ENCODE data around the gene TMC4.

Gene TMC4

DNA sequence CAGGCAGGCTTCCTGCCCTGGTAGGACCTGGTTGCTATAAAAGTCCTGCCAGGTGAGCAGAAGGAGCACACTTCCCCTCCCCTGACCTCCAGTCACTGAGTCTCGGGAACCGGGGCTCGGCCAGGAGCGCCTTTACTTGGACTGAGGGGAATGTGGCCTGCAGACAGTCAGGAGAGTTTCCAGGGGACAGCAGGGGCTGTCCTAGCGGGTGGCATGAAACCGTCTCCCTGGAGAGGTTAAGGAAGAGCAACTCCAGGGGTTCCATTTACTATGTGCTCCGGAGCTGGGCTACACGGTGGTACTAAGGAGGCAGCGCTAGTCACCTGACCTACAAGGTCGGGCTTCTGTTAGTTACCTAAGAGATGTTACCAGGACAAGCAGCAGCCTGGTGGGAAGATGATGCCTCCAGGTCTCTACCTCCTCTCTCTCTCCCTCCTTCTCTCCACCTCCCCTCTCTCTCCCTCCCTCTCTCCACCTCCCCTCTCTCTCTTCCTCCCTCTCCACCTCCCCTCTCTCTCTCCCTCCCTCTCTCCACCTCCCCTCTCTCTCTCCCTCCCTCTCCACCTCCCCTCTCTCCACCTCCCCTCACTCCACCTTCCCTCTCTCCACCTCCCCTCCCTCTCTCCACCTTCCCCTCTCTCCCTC is 39.5 kb downstream of the TMC4 start:
- DNase-seq (ENCODE audit: low read depth in 2 of 2), result no peak

DNA sequence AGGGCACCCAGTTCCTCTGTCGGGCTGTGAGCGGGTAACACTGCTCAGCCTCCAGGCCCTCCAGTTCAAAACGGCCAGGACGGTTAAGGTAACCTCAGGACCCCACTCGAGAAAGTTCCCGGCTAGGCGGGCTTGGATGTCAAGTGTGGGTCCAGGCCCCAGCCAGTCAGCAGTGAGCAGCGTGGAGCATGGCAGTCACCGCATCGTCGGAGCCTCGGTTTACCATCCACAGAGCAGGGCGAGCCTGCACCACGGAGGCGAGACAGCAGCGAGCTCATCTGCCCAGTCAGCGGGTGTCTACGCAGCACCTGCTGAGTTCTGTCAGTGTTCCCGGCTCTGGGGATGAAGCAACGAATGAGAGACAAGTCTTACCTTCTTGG is 43.4 kb downstream of the TMC4 start:
- DNase-seq (ENCODE audit: low read depth in 2 of 2), result no peak

DNA sequence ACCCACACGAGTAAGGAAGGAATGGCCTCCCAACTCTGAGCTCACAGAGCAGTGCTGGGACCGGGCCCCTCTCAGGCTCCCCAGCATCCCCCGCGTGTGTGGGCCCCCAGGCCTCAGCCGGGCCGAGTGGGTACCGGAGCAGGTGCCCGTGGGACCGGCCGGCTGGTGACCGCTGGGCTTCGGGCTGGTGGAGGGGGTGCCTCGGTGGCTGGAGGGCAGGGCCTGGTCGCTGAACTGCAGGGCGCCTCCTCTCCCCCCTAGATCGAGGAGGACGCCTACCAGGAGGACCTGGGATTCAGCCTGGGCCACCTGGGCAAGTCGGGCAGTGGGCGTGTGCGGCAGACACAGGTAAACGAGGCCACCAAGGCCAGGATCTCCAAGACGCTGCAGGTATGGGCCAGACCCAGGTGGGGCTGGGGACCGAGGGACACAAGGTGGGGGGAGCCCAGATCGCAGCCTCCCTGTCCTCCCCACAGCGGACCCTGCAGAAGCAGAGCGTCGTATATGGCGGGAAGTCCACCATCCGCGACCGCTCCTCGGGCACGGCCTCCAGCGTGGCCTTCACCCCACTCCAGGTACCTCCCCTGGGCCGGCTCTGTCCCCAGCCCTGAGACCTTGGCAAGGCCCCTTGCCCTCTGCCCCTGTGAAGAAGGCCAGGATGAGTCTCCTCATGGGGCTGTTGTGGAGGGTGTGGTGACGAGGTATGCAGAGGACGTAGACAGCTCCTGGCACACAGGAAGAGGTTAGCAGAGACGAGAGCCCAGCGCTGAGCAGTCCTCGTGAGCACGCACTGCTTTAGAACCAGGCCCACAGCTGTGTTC is 44.0 kb downstream of the TMC4 start:
- DNase-seq (ENCODE audit: low read depth in 2 of 2), result no peak

DNA sequence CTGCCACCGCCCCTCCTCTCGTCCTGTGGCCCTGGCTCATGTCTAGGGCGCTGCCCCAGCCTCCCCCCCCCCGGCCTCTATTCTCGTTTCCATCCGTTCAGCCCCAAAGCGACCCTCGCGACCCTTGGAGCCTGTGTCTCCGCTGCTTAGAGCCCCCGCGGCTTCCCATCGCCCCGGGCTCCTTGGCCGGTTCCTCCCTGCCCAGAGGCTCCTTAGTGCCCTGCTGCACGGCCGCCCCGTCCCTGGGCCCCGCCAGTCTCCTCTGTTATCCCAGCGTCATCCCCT is 44.6 kb downstream of the TMC4 start:
- DNase-seq (ENCODE audit: low read depth in 2 of 2), result no peak

DNA sequence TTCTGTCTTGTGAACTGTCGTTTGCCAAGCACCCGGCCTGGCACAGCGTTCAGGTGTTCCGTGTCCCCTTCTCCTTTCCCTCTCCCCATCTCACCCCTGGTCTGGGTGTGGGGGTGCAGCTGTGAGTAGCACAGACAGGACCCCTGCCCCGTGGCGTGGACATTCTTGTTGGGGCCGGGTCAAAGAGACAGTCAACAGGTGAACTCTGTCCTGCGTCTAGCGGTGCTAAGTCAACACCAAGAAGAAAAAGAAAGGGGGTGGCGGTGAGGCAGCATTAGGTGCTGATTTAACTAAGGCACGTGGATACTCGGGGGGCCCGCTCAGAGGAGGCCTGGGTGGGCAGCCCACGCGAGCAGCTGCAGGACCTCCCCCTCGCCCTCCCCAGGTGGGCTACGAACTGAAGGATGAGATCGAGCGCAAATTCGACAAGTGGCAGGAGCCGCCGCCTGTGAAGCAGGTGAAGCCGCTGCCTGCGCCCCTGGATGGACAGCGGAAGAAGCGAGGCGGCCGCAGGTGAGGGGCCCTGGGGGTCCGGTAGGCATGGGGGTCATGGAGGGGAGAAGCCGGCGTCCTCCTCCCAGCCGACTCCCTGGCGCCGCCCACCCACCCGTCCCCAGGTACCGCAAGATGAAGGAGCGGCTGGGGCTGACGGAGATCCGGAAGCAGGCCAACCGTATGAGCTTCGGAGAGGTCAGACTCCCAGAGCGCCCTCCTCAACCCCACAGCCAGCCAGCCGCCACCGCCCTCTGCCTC is 45.1 kb downstream of the TMC4 start:
- no peak for DNase-seq (ENCODE audit: low read depth in 2 of 2)

DNA sequence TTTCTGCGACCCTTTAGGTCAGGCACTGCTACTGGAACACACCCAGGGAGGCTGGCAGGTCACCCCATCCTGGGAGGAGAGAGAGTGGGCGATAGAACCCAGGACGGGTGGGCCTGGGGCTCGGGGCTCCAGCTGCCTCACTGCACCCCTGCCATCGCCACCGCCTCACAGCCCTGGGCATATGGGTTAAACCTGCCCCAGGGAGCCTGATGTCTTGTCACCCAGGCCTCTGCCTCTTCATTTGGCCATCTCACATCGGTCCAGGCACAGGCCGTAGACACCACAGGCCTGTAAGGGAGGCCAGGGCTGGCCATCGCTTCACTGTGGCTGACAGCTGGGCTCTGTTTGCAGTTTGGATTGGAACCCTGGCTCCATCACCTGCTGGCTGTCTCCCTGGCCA is 47.2 kb downstream of the TMC4 start:
- no peak for DNase-seq (ENCODE audit: low read depth in 2 of 2)

DNA sequence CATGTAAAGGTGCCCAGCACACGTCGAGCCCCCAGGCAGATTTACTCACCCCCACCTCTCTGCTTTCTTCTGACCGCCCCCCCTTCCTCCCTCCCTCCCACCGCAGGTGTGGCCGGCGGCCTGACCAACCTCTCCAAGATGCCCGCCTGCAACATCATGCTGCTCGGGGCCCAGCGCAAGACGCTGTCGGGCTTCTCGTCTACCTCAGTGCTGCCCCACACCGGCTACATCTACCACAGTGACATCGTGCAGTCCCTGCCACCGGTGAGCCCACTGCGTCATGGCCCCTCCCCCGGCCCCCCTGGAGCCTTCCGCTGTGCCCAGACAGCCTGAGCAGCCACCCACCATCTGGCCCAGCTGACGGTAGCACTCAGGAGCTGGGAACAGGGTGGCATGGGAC is 48.6 kb downstream of the TMC4 start:
- no peak for DNase-seq (ENCODE audit: low read depth in 2 of 2)

DNA sequence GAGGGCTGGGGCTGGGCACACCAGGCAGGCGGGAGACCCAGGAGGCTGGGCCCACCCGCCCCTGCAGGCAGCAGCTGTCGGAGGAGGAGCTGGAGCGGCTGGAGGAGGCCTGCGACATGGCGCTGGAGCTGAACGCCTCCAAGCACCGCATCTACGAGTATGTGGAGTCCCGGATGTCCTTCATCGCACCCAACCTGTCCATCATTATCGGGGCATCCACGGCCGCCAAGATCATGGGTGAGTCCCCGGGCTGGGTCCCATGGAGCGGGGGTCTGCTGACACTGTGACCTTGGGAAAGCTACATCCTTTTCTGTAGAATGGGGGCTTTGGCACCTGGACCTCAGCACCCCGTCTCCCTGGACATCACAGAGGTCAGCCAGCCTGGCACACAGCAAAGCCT is 49.3 kb downstream of the TMC4 start:
- no peak for DNase-seq (ENCODE audit: low read depth in 2 of 2)

DNA sequence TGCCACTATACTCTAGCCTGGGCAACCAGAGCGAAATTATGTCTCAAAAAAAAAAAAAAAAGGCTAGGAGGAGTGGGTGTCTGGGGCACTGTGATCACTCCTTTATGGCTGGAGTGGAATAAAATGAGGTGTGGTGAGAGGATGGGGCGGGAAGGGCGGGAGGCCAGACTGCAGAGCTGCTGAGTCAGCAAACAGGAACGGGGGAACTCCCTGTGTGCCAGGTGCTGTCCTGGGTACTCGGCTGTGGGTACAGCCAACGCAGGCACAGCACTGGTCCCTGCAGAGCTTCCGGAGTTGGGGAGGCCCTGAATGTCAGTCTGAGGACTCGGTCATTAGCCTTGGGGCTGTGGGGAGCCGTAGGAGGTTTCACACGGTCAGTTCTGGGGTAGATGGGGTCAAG is 51.7 kb downstream of the TMC4 start:
- DNase-seq (ENCODE audit: low read depth in 2 of 2), result no peak

DNA sequence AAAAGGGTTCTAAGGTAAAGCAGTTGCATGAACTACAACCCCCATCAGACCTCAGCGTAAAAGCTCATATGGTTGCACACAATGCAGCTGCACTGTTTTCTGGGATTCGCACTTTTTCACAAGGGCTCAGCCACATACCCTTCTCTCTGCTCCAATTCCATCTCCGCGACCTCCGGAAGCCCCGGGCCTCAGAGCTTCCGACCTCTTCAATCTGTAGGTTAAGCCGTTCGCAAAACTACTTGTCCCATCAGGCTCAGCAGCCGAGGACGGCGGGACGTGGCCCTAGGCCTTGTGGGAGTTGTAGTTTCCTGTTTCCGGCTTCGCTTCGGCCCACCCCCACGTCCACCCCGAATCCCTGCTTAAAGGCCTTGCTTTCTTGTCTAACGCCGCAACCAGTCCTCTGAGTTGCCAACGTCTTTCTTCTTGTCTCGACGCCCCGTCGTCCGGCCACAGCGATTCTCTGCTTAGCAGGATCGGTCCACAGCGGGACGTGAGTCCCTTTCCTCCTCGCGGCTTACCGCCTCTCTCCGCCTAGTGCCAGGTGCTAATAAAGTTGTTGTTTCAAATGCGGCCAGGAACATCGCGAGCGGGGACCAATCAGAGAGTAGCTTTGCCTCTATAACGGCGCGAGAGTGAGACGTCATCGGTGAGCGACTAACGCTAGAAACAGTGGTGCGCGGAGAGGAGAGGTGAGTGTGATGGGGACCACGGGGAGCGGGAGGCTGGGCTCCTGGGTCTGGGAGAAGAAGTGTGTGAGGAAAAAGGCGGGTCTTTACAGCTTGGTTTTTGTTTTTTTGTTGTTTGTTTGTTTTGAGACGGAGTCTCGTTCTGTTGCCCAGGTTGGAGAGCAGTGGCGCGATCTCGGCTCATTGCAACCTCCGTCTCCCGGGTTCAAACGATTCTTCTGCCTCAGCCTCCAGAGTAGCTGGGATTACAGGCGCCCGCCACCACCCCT is 57.6 kb downstream of the TMC4 start, which contains the start of the genes PRPF31 and TFPT:
PRPF31 (plus strand) TSS at position 646 of the 955 bp plus-strand sequence. CDS start 2,525 bp downstream, outside the sequence.
TFPT (minus strand) TSS at position 549 of the 955 bp plus-strand sequence; CDS start at position 161, 388 bp downstream.
- peak; percentile 91 to 95 for DNase-seq (ENCODE audit: low read depth in 2 of 2)

DNA sequence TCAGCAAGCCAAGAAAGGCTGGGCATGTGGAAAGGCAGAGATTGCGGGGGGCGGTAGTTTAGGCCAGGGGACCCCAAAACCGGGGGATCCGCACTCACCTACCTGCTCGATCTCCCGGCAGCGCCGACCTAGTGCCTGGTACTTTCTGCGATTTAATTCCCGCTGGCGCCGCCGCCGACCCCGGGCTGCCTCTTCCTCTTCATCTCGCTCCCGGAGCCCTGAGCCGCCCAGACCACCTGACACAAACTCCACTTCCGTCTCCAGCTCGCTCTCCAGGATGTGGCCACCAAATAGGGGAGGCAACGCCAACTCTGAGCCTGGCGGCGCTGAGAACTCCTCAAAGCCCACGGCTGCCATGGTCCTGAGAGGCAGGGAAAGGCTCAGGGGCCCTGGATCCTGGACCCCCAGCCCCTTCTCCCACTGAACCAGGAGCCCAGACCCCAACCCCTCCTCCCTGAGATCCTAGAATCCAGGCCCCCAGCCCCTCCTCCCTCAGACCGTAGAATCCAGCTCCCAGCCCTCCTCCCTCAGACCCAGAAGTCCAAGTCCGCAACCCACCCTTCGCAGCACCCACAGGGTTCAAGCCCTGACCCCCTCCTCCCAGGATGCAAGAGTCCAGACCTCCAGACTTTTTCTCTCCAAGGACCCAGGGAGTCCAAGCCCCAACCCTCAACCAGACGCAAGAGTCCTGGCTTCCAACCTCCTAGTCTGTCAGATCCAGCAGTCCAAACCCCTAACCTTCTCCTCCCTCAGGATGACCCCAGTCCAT is 58.4 kb downstream of the TMC4 start:
- no peak for DNase-seq (ENCODE audit: low read depth in 2 of 2)

Data from stimulated activated CD8-positive, alpha-beta memory T cell treated with anti-CD3 and anti-CD28 coated beads, Interleukin-2, amount 100 ng/mL, for 1 hour (primary cell).